Loucy (cell line): Measurements from ENCODE around the gene CHST11.

Experiments used
- H2AFZ ChIP-seq: fragments of 200-600 bp; sonication (generic); 2 replicates; pipeline ENCODE4 v1.6.0; 2016; ENCODE audit warnings: antibody characterized with exemption, mild to moderate bottlenecking, low read length, moderate library complexity
- H3F3A ChIP-seq: fragments of 200-600 bp; 2 replicates; pipeline ENCODE4 v1.6.0; 2016; ENCODE audit warnings: antibody characterized with exemption, low read depth, mild to moderate bottlenecking
- H3K27me3 ChIP-seq: fragments of 200-600 bp; sonication (generic); 2 replicates; pipeline ENCODE4 v1.6.1; 2014; ENCODE audit warnings: low read length, mild to moderate bottlenecking; ENCODE audit not compliant: insufficient read depth, poor library complexity, severe bottlenecking
- H3K36me3 ChIP-seq: fragments of 200-600 bp; sonication (generic); 2 replicates; pipeline ENCODE4 v1.6.1; 2016; ENCODE audit warnings: low read length; ENCODE audit not compliant: insufficient read depth
- H3K4me1 ChIP-seq: fragments of 200-600 bp; sonication (generic); 2 replicates; pipeline ENCODE4 v1.5.1; 2014; ENCODE audit warnings: low read length, mild to moderate bottlenecking; ENCODE audit not compliant: insufficient read depth, poor library complexity, severe bottlenecking
- H3K4me2 ChIP-seq: fragments of 200-600 bp; sonication (generic); 2 replicates; pipeline ENCODE4 v1.6.0; 2014; ENCODE audit warnings: antibody characterized with exemption, low read length, low read depth, mild to moderate bottlenecking; ENCODE audit not compliant: poor library complexity, severe bottlenecking
- H3K4me3 ChIP-seq: fragments of 200-600 bp; sonication (generic); 2 replicates; pipeline ENCODE4 v1.5.1; 2014; ENCODE audit warnings: low read length, mild to moderate bottlenecking, mixed read lengths; ENCODE audit not compliant: poor library complexity, severe bottlenecking
- H3K79me2 ChIP-seq: fragments of 200-600 bp; sonication (generic); 2 replicates; pipeline ENCODE4 v1.6.1; 2014; ENCODE audit warnings: low read length; ENCODE audit not compliant: insufficient read depth
- H3K9ac ChIP-seq: fragments of 200-600 bp; sonication (generic); 2 replicates; pipeline ENCODE4 v1.6.0; 2014; ENCODE audit warnings: mild to moderate bottlenecking, low read depth, low read length, moderate library complexity; ENCODE audit not compliant: poor library complexity, severe bottlenecking
- H3K9me2 ChIP-seq: fragments of 200-600 bp; sonication (generic); replicated peaks from 2 replicates; pipeline ENCODE4 v1.6.1; 2016; ENCODE audit warnings: low read depth, low read length, mixed read lengths
- H3K9me3 ChIP-seq: fragments of 200-600 bp; sonication (generic); 2 replicates; pipeline ENCODE4 v1.6.1; 2014; ENCODE audit warnings: mild to moderate bottlenecking, antibody characterized with exemption, low read length, low read depth; ENCODE audit not compliant: insufficient read depth
- H4K20me1 ChIP-seq: fragments of 200-600 bp; sonication (generic); 2 replicates; pipeline ENCODE4 v1.6.0; 2014; ENCODE audit warnings: antibody characterized with exemption, low read length, mild to moderate bottlenecking; ENCODE audit not compliant: insufficient read depth, poor library complexity, severe bottlenecking
- CTCF ChIP-seq: fragments of 200-600 bp; sonication (generic); conservative IDR thresholded peaks from 2 replicates; pipeline ENCODE4 v1.5.1; 2014; ENCODE audit warnings: mild to moderate bottlenecking, antibody characterized with exemption, low read length
- EZH2phosphoT487 ChIP-seq: fragments of 200-600 bp; IDR thresholded peaks from 2 replicates; pipeline ENCODE4 v1.6.1; 2018; ENCODE audit warnings: antibody characterized with exemption, mild to moderate bottlenecking, moderate library complexity, borderline replicate concordance

Gene CHST11

GRCh38 chr12:104721936-104722335 is 265.2 kb downstream of the CHST11 start:
- Histone ChIP-seq H3K9me3 (no peaks in the 10 kb centered on the region), H3K4me2 (no peak overlapping the region), H3K4me1 (peaks cover 34% of the 10 kb centered on the region), H2AFZ (no peak overlapping the region), H3K79me2 (peaks cover 97% of the 10 kb centered on the region), H3K9ac (no peak overlapping the region), H3K4me3 (no peak overlapping the region), H3K9me2 (no peaks in the 10 kb centered on the region), H3K27me3 (no peaks in the 10 kb centered on the region), H4K20me1 (peaks cover 92% of the 10 kb centered on the region), H3K36me3 (peaks cover 61% of the 10 kb centered on the region; the same call in 1 of the 2 replicates), H3F3A (no peaks in the 10 kb centered on the region; the same call in 1 of the 2 replicates)
- TF ChIP-seq CTCF (no peak), EZH2phosphoT487 (no peak)

GRCh38 chr12:104722601-104723534 is 266.1 kb downstream of the CHST11 start:
- H3K4me2 ChIP-seq = peak overlapping the region; percentile 1
- H3K36me3 ChIP-seq = peaks cover 68% of the 10 kb centered on the region; the same call in 1 of the 2 replicates
- H3K79me2 ChIP-seq = peaks cover 100% of the 10 kb centered on the region
- no peak overlapping the region for H3K4me3 ChIP-seq
- H3K27me3 ChIP-seq = no peaks in the 10 kb centered on the region
- no peaks in the 10 kb centered on the region; the same call in 1 of the 2 replicates for H3F3A ChIP-seq
- TF ChIP-seq EZH2phosphoT487 = no peak
- no peak for TF ChIP-seq CTCF
- H3K9ac ChIP-seq = no peak overlapping the region
- no peaks in the 10 kb centered on the region for H3K9me2 ChIP-seq
- no peaks in the 10 kb centered on the region for H3K9me3 ChIP-seq
- no peak overlapping the region for H2AFZ ChIP-seq
- peaks cover 97% of the 10 kb centered on the region for H4K20me1 ChIP-seq
- H3K4me1 ChIP-seq = peaks cover 34% of the 10 kb centered on the region

GRCh38 chr12:104723895-104724294 is 267.1 kb downstream of the CHST11 start:
- Histone ChIP-seq H3K36me3 (peaks cover 68% of the 10 kb centered on the region; the same call in 1 of the 2 replicates), H3K9me2 (no peaks in the 10 kb centered on the region), H3F3A (no peaks in the 10 kb centered on the region; the same call in 1 of the 2 replicates), H3K4me3 (no peak overlapping the region), H2AFZ (no peak overlapping the region), H3K4me1 (peaks cover 36% of the 10 kb centered on the region), H3K9me3 (no peaks in the 10 kb centered on the region), H4K20me1 (peaks cover 99% of the 10 kb centered on the region), H3K9ac (no peak overlapping the region), H3K4me2 (no peak overlapping the region), H3K79me2 (peaks cover 100% of the 10 kb centered on the region), H3K27me3 (no peaks in the 10 kb centered on the region)
- TF ChIP-seq EZH2phosphoT487 (no peak), CTCF (no peak)
